ENCODE measurements around the gene LRRIQ4.

The LRRIQ4 gene

GRCh38 chr3:169809230-169809795 is 3.4 kb upstream of the LRRIQ4 start:
- ChIA-PET CTCF (no interaction called here), POLR2A (ENCODE audit: low non-redundant PET) (interaction anchor here (0.6 kb wide), 1 partner anchor 37 kb away, joined by 6 read pairs; no protein-coding TSS in a partner anchor)
- no peak for TF ChIP-seq CTCF (conservative IDR thresholded peaks at IDR 0.05; ENCODE audit: low read depth)
- no peak overlapping the region for H3K27ac ChIP-seq
- no peak for DNase-seq (ENCODE audit: low spot score)

GRCh38 chr3:169811631-169812331 is 889 bp upstream of the LRRIQ4 start:
- POLR2A ChIA-PET (ENCODE audit: low non-redundant PET) = no interaction called here

GRCh38 chr3:169813278-169813677 is 608 bp downstream of the LRRIQ4 start:
- no peak for DNase-seq (ENCODE audit: low spot score)
- no peak overlapping the region for H3K27ac ChIP-seq
- TF ChIP-seq CTCF (conservative IDR thresholded peaks at IDR 0.05; ENCODE audit: low read depth) = no peak
- ChIA-PET CTCF (no interaction called here), POLR2A (ENCODE audit: low non-redundant PET) (no interaction called here)

More at GRCh38 chr3:169811631-169812331, 889 bp upstream of the LRRIQ4 start:
- no peak overlapping the region for H3K27ac ChIP-seq
- CTCF ChIA-PET = no interaction called here
- TF ChIP-seq CTCF (conservative IDR thresholded peaks at IDR 0.05; ENCODE audit: low read depth) = no peak
- no peak for DNase-seq (ENCODE audit: low spot score)

GRCh38 chr3:169813757-169814517 is 1.3 kb downstream of the LRRIQ4 start:
- DNase-seq (ENCODE audit: low spot score) = no peak
- no peak for TF ChIP-seq CTCF (conservative IDR thresholded peaks at IDR 0.05; ENCODE audit: low read depth)
- CTCF ChIA-PET = no interaction called here
- H3K27ac ChIP-seq = no peak overlapping the region
- POLR2A ChIA-PET (ENCODE audit: low non-redundant PET) = no interaction called here

DNA sequence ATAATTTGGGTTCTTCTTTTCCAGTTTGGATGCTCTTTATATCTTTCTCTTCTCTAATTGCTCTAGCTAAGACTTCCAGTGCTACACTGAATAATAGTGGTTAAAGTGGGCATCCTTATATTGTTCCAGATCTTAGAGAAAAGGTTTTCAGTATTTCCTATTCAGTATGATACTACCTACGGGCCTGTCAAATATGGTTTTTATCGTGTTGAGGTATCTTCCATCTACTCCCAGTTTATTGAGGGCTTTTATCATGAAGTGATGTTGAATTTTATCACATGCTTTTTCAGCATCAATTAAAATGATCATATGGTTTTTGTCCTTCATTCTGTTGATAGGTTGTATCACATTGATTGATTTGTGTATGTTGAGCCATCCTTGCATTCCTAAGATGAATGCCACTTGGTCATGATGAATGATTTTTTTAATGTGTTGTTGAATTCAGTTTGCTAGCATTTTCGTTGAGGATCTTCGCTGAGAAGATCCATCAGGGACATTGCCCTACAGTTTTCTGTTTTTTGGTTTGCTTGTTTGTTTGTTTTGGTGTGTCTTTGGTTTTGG is 3.0 kb downstream of the LRRIQ4 start:
- DNase-seq (ENCODE audit: low spot score) = no peak
- H3K27ac ChIP-seq = no peak overlapping the region
- ChIA-PET CTCF (no interaction called here), POLR2A (ENCODE audit: low non-redundant PET) (no interaction called here)
- TF ChIP-seq CTCF (conservative IDR thresholded peaks at IDR 0.05; ENCODE audit: low read depth) = no peak

- no peak overlapping the region for H3K27ac ChIP-seq
- TF ChIP-seq CTCF (conservative IDR thresholded peaks at IDR 0.05; ENCODE audit: low read depth) = no peak
- no peak for DNase-seq (ENCODE audit: low spot score)
- ChIA-PET POLR2A (ENCODE audit: low non-redundant PET) (no interaction called here), CTCF (no interaction called here)
These were observed 5.6 kb downstream of the LRRIQ4 start for GRCh38 chr3:169818316-169818715.

Measured in RWPE1 (cell line).